Common myeloid progenitor, CD34-positive (primary cell): ENCODE data around the gene CEP85L.

Experiments used
- CTCF ChIA-PET: fragments of 350-600 bp; sonication (Branson Sonifier 250); formaldehyde crosslinking; loops from one replicate; lab custom pipeline; 2021; ENCODE audit warnings: antibody characterized with exemption; lab: Charles Lee
- POLR2A ChIA-PET: fragments of 350-600 bp; sonication (Branson Sonifier 250); formaldehyde crosslinking; loops from one replicate; lab custom pipeline; 2021; ENCODE audit warnings: antibody characterized with exemption; lab: Charles Lee
- DNase-seq, 3 donors: peaks; one replicate each; pipeline versions ENCODE4 v3.0.0 to v3.0.0-alpha.2; 2013
- H3K27ac ChIP-seq, 2 experiments: 1 replicate in 1 of 2; 2 replicates in 1 of 2; pipeline ENCODE4 v1.7.0; 2013; ENCODE audit warnings: inconsistent platforms in 2 of 2, low read length in 2 of 2, mild to moderate bottlenecking in 2 of 2, low read depth in 1 of 2, moderate library complexity in 1 of 2; ENCODE audit not compliant: severe bottlenecking in 2 of 2, insufficient read depth in 1 of 2, poor library complexity in 1 of 2
- H3K27me3 ChIP-seq, 5 experiments: replicated peaks in 2 of 5; 1 replicate in 3 of 5; 2 replicates in 2 of 5; pipeline versions ENCODE4 v1.6.1 to v1.7.0; 2013; ENCODE audit warnings: low read length in 4 of 5, mild to moderate bottlenecking in 2 of 5, moderate library complexity in 2 of 5, inconsistent platforms in 1 of 5; ENCODE audit not compliant: insufficient read depth in 5 of 5, control insufficient read depth in 4 of 5
- H3K36me3 ChIP-seq, 4 experiments: 1 replicate in 2 of 4; 2 replicates in 2 of 4; pipeline versions ENCODE4 v1.6.1 to v1.7.0; 2013; ENCODE audit warnings: low read length in 3 of 4, control low read depth in 1 of 4, mild to moderate bottlenecking in 1 of 4; ENCODE audit not compliant: control insufficient read depth in 4 of 4, insufficient read depth in 4 of 4
- H3K4me1 ChIP-seq, 4 experiments: 1 replicate in 3 of 4; 2 replicates in 1 of 4; pipeline versions ENCODE4 v1.6.1 to v1.7.1; 2013; ENCODE audit warnings: low read length in 3 of 4, mild to moderate bottlenecking in 3 of 4, control low read depth in 1 of 4, inconsistent platforms in 1 of 4, moderate library complexity in 1 of 4; ENCODE audit not compliant: control insufficient read depth in 4 of 4, insufficient read depth in 4 of 4; ENCODE audit errors: control extremely low read depth in 1 of 4
- H3K4me3 ChIP-seq, 7 experiments: 1 replicate in 4 of 7; 2 replicates in 3 of 7; pipeline versions ENCODE4 v1.5.1 to v1.7.0; 2013; ENCODE audit warnings: mild to moderate bottlenecking in 7 of 7, low read length in 6 of 7, moderate library complexity in 6 of 7, inconsistent platforms in 2 of 7, low read depth in 2 of 7, control low read depth in 1 of 7; ENCODE audit not compliant: insufficient read depth in 4 of 7, control insufficient read depth in 1 of 7; ENCODE audit errors: extremely low read depth in 1 of 7
- H3K9me3 ChIP-seq, 5 experiments: 1 replicate in 4 of 5; 2 replicates in 1 of 5; pipeline versions ENCODE4 v1.6.1 to v1.7.1; 2013; ENCODE audit warnings: low read length in 4 of 5, mild to moderate bottlenecking in 2 of 5, inconsistent platforms in 1 of 5, low read depth in 1 of 5, moderate library complexity in 1 of 5; ENCODE audit not compliant: control insufficient read depth in 4 of 5, insufficient read depth in 2 of 5; ENCODE audit errors: control extremely low read depth in 1 of 5
- WGBS: methylation state at CpG from one replicate; pipeline ENCODE4 v1.1.5; 2013; ENCODE audit not compliant: insufficient coverage; 5-methylcytosine and 5-hydroxymethylcytosine counted together

Gene CEP85L

DNA sequence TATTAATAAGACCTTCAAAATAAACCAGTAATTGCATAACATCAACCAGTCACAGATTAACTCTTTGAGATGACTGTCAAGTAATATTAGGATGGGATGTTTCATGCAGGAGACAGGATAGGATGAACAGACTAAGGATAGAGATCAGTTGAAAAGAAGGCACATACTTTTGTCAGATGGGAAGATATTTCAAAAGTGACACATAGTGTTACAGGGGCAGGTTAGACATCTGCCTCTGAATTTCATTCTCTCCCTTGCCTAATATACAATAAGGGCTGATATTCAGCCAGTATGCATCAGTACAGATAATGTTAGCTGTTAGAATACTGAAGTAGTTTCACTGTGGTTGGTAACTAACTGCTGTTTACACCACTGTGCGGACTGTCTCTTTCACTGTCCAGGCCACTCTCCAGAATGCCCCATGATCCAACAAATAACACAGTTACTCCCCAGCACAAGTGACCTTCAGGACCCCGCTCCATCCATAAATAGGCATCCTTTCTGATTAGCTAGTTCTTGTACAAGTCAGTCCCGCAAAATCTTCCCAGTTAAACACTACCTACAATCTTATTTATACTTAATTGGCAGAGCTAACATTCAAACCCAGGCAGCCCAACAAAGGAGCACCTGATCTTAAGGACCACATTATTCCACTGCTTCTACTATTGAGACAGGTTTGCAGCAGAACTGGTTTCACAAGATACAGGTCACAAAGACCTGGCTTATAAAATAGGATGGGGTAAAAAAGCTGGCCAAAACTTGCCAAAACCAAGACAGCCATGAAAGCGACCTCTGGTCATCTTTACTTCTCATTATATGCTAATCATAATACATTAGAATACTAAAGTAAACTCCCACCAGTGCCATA lies 125.2 kb downstream of the CEP85L start:
- 100% methylated on average over 3 of the region's 4 CpGs for WGBS
- Histone ChIP-seq H3K27me3 (no peaks in the 10 kb centered on the region), H3K36me3 (peaks cover 0 to 2% (median 0%) of the 10 kb centered on the region in 4 experiments), H3K4me1 (no peaks in the 10 kb centered on the region), H3K27ac (no peak overlapping the region), H3K4me3 (no peak overlapping the region), H3K9me3 (peaks cover 0 to 4% (median 3%) of the 10 kb centered on the region in 5 experiments)
- POLR2A ChIA-PET = no interaction called here
- DNase-seq = no peak
- CTCF ChIA-PET = interaction anchor here (0.6 kb wide), 1 partner anchor 183 kb away, joined by 3 read pairs; no protein-coding TSS in a partner anchor

DNA sequence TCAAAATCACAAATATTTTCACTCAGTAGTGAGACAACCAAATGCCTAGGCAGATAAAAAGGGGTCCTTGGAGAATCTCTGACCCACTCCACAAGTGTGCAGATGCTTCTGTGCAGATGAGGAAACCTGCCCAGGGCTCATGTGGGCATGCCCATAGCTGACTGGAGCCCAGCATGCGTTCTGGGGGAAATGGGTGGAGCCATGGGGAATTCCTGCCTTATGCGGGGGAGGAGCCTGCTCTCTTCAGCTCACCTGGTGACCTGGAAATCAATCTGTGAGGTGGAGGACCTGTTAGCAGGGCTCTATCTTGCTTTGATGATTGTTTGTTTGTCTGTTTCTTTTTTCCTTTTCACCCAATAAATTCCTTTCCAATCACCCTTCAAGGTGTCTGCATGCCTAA lies 126.7 kb downstream of the CEP85L start:
- no peaks in the 10 kb centered on the region for H3K9me3 ChIP-seq
- ChIA-PET POLR2A (no interaction called here), CTCF (no interaction called here)
- H3K4me3 ChIP-seq = no peak overlapping the region
- H3K27ac ChIP-seq = no peak overlapping the region
- H3K4me1 ChIP-seq = no peaks in the 10 kb centered on the region
- H3K27me3 ChIP-seq = no peaks in the 10 kb centered on the region
- DNase-seq = no peak
- peaks cover 0 to 6% (median 3%) of the 10 kb centered on the region in 4 experiments for H3K36me3 ChIP-seq
- 85% methylated on average over 2 of the region's 2 CpGs for WGBS

DNA sequence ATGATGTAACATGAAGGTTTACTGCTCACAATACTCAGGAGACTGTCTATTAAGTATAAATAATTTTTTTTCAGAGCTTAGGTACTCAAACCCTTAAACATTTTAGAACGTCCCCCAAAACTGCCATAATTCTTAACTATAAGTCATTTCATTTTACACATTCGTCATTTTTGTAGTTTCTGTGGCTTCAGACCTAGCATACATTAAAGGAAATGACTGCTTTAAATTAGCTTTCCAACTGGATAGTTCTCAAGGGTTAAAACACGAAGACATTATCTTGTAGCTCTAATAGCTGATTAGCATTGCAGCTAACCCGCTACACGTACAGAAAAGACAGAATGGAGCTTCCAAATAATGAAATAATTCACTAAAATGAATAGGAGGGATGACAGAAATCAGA lies 128.2 kb downstream of the CEP85L start:
- Histone ChIP-seq H3K36me3 (peaks cover 0 to 9% (median 3%) of the 10 kb centered on the region in 4 experiments), H3K27me3 (no peaks in the 10 kb centered on the region), H3K4me3 (no peak overlapping the region), H3K9me3 (no peaks in the 10 kb centered on the region), H3K4me1 (no peaks in the 10 kb centered on the region), H3K27ac (no peak overlapping the region)
- POLR2A ChIA-PET = no interaction called here
- CTCF ChIA-PET = no interaction called here
- no peak for DNase-seq
- WGBS = 100% methylated on average over 3 of the region's 5 CpGs

DNA sequence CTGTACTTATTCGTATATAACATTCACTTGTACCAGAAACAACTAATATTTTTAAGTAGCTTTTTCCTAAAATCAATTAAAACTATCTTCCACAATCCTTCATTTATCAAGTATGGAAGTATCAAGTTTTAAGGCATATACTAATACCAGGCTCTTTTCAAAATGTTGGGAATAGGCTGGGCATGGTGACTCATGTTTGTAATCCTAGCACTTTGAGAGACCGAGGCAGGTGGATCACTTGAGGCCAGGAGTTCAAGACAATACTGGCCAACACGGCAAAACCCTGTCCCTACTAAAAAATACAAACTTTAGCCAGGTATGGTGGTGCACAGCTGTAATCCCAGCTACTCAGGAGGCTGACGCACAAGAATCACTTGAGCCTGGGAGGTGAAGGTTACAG lies 129.0 kb downstream of the CEP85L start:
- POLR2A ChIA-PET = no interaction called here
- Histone ChIP-seq H3K4me3 (no peak overlapping the region), H3K27ac (no peak overlapping the region), H3K36me3 (peaks cover 0 to 9% (median 3%) of the 10 kb centered on the region in 4 experiments), H3K4me1 (no peaks in the 10 kb centered on the region), H3K9me3 (no peaks in the 10 kb centered on the region), H3K27me3 (no peaks in the 10 kb centered on the region)
- WGBS = 100% methylated on average over 3 of the region's 4 CpGs
- DNase-seq = no peak
- CTCF ChIA-PET = no interaction called here

DNA sequence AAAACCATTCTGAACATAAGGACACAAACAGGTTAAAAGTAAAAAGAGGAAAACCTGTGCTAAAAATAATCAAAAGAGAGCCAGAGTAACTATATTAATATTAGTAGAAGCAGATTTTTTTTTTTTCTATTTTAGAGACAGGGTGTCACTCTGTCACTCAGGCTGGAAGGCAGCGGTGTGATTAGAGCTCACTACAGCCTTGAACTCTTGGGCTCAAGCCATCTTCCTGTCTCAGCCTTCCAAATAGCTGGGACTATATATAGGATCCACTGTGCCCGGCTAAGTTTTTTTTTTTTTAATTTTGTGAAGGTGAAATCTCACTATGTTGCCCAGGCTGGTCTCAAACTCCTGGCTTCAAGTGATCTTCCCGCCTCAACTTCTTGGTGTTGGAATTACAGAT lies 136.7 kb downstream of the CEP85L start:
- Histone ChIP-seq H3K36me3 (peaks cover 0 to 4% (median 0%) of the 10 kb centered on the region in 4 experiments), H3K27me3 (no peaks in the 10 kb centered on the region), H3K4me1 (no peaks in the 10 kb centered on the region), H3K27ac (no peak overlapping the region), H3K9me3 (no peaks in the 10 kb centered on the region), H3K4me3 (no peak overlapping the region)
- DNase-seq = no peak
- no CpG with 5 or more reads among the region's 3 CpGs for WGBS
- ChIA-PET CTCF (no interaction called here), POLR2A (no interaction called here)

DNA sequence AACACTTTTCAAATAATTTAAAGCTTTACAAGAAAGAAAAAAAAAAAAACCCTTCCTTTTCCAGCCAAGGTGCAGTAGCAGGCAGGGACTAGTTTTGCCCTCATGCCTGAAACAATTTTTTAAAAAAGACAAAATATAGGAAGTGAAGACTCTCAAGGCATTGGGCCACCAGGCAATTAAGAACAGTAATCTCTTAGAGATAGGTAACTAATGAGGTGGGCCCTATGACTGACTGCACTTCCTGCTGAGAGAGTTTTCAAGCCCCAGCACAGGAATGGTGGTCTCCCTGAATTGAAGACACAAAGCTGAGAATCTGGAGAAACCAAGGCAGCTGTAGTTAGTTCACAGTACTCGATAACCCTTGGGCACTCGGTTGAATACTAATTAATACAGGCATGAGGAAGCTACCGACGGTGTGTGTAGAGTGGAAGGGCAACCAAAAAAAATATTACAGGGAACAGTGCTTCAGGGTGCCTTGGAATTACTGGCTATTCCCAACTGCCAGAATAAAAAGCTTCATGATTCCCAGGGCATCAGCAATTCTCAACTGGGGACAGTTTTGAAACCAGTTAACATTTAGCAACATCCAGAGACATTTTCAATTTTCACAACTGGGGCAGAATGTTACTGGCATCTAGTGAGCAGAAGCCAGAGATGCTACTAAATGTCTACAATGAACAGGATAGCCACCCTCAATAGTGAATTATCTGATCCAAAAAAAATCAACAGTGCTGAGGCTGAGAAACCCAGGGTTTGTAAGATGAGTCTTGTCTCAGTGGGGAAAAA lies 139.3 kb downstream of the CEP85L start:
- POLR2A ChIA-PET = no interaction called here
- 98% methylated on average over 4 of the region's 4 CpGs for WGBS
- CTCF ChIA-PET = interaction anchor here (1.0 to 1.2 kb wide), 2 partner anchors 9 to 228 kb away, joined by 3 to 4 read pairs; no protein-coding TSS in a partner anchor

More for the DNA sequence above, 139.3 kb downstream of the CEP85L start:
- Histone ChIP-seq H3K4me1 (no peaks in the 10 kb centered on the region), H3K27me3 (no peaks in the 10 kb centered on the region), H3K36me3 (no peaks in the 10 kb centered on the region), H3K4me3 (no peak overlapping the region), H3K27ac (no peak overlapping the region), H3K9me3 (no peaks in the 10 kb centered on the region)
- DNase-seq = no peak
